Endometrial microvascular endothelial cells (primary cell): ENCODE data around the gene OSBPL6. TPM values are rescaled to one million over a fixed set of nuclear protein-coding genes. Genes with fewer than 3 reads are reported as not detected.
"Not testable (repeated sequence)": the region's sequence is repeated elsewhere in the genome, so short reads cannot be mapped to it uniquely, and the experiment has no call there.

Experiments
- in situ Hi-C: cut with HindIII; loops from 2 replicates; pipeline ENCODE4 v1.10.0; 2017; ENCODE audit warnings: low sequenced_read_pairs, low pct_unique_long_range_greater_than_20kb; ENCODE audit errors: inconsistent ontology term
- total RNA-seq: library from RNA; depleted of rRNA; stranded (reverse); fragments of >200 nt; gene quantifications from one replicate; pipeline ENCODE4 v1.2.3, GENCODE V29; 2015; ENCODE audit errors: inconsistent ontology term

OSBPL6 gene
- total RNA-seq, 1 donor from 2014 or later: 1.7 TPM

- in situ Hi-C loops: no loop called here
Observed at GRCh38 chr2:178322068-178322467, 127.8 kb downstream of the OSBPL6 start.

- in situ Hi-C loops: not testable (repeated sequence)
Observed at GRCh38 chr2:178323331-178323730, 129.0 kb downstream of the OSBPL6 start.

- in situ Hi-C loops: no loop called here
Observed at GRCh38 chr2:178324077-178324476, 129.8 kb downstream of the OSBPL6 start.

- in situ Hi-C loops: no loop called here
Observed at GRCh38 chr2:178325268-178325667, 131.0 kb downstream of the OSBPL6 start.

- in situ Hi-C loops: no loop called here
Observed at GRCh38 chr2:178327516-178327915, 133.2 kb downstream of the OSBPL6 start.

GRCh38 chr2:178328037-178328436 lies 133.7 kb downstream of the OSBPL6 start:
- in situ Hi-C loops: no loop called here

GRCh38 chr2:178330175-178331017 lies 136.1 kb downstream of the OSBPL6 start:
- in situ Hi-C loops: no loop called here

- in situ Hi-C loops: no loop called here
Observed at GRCh38 chr2:178331474-178332432, 137.4 kb downstream of the OSBPL6 start.

GRCh38 chr2:178333851-178334250 lies 139.5 kb downstream of the OSBPL6 start:
- in situ Hi-C loops: no loop called here

GRCh38 chr2:178335230-178335629 lies 140.9 kb downstream of the OSBPL6 start:
- in situ Hi-C loops: no loop called here

GRCh38 chr2:178344121-178344520 lies 149.8 kb downstream of the OSBPL6 start:
- in situ Hi-C loops: no loop called here

- in situ Hi-C loops: no loop called here
Observed at GRCh38 chr2:178345951-178346350, 151.6 kb downstream of the OSBPL6 start.

- in situ Hi-C loops: no loop called here
Observed at GRCh38 chr2:178350051-178350450, 155.7 kb downstream of the OSBPL6 start.

GRCh38 chr2:178357704-178358103 lies 163.4 kb downstream of the OSBPL6 start:
- in situ Hi-C loops: not testable (repeated sequence)

- in situ Hi-C loops: no loop called here
Observed at GRCh38 chr2:178359192-178359912, 165.0 kb downstream of the OSBPL6 start.

GRCh38 chr2:178361588-178361987 lies 167.3 kb downstream of the OSBPL6 start:
- in situ Hi-C loops: no loop called here

- in situ Hi-C loops: no loop called here
Observed at GRCh38 chr2:178363252-178363651, 168.9 kb downstream of the OSBPL6 start.

- in situ Hi-C loops: no loop called here
Observed at GRCh38 chr2:178365116-178365515, 170.8 kb downstream of the OSBPL6 start.

GRCh38 chr2:178366412-178366811 lies 172.1 kb downstream of the OSBPL6 start:
- in situ Hi-C loops: no loop called here
